ENCODE results near the gene PPP2R2D.

PPP2R2D gene

GRCh38 chr10:131909014-131909808 lies 8.4 kb downstream of the PPP2R2D start:
- H3K4me3 ChIP-seq (ENCODE audit: low read depth, low read length) = no peak overlapping the region
- H3K4me1 ChIP-seq = peaks cover 44% of the 10 kb centered on the region
- H3K27ac ChIP-seq = no peak overlapping the region
- H2AFZ ChIP-seq = no peak overlapping the region
- H3K4me2 ChIP-seq (ENCODE audit: low read length) = no peak overlapping the region
- H3K36me3 ChIP-seq (ENCODE audit: control insufficient read depth, insufficient read depth, low read length) = no peaks in the 10 kb centered on the region
- H3K9me3 ChIP-seq (ENCODE audit: control insufficient read depth, low read length) = no peaks in the 10 kb centered on the region
- peaks cover 62% of the 10 kb centered on the region for H3K79me2 ChIP-seq
- no peak for TF ChIP-seq CTCF (IDR thresholded peaks at IDR 0.05)
- H3K27me3 ChIP-seq (ENCODE audit: control insufficient read depth, insufficient read depth, low read length) = no peaks in the 10 kb centered on the region
- no peak overlapping the region for H3K9ac ChIP-seq

- peaks cover 37% of the 10 kb centered on the region for H3K4me1 ChIP-seq
- no peak overlapping the region for H3K9ac ChIP-seq
- no peak overlapping the region for H3K4me2 ChIP-seq (ENCODE audit: low read length)
- no peaks in the 10 kb centered on the region for H3K9me3 ChIP-seq (ENCODE audit: control insufficient read depth, low read length)
- TF ChIP-seq CTCF (IDR thresholded peaks at IDR 0.05) = no peak
- no peak overlapping the region for H3K4me3 ChIP-seq (ENCODE audit: low read depth, low read length)
- H2AFZ ChIP-seq = no peak overlapping the region
- H3K79me2 ChIP-seq = peaks cover 67% of the 10 kb centered on the region
- H3K27me3 ChIP-seq (ENCODE audit: control insufficient read depth, insufficient read depth, low read length) = no peaks in the 10 kb centered on the region
- H3K27ac ChIP-seq = no peak overlapping the region
- H3K36me3 ChIP-seq (ENCODE audit: control insufficient read depth, insufficient read depth, low read length) = no peaks in the 10 kb centered on the region
These were observed 9.1 kb downstream of the PPP2R2D start for GRCh38 chr10:131909929-131910328.

- Histone ChIP-seq H3K4me3 (ENCODE audit: low read depth, low read length) (no peak overlapping the region), H3K9ac (no peak overlapping the region), H3K9me3 (ENCODE audit: control insufficient read depth, low read length) (no peaks in the 10 kb centered on the region), H3K79me2 (peaks cover 71% of the 10 kb centered on the region), H2AFZ (no peak overlapping the region), H3K4me1 (peaks cover 30% of the 10 kb centered on the region), H3K36me3 (ENCODE audit: control insufficient read depth, insufficient read depth, low read length) (no peaks in the 10 kb centered on the region), H3K27me3 (ENCODE audit: control insufficient read depth, insufficient read depth, low read length) (no peaks in the 10 kb centered on the region), H3K4me2 (ENCODE audit: low read length) (no peak overlapping the region), H3K27ac (no peak overlapping the region)
- TF ChIP-seq CTCF (IDR thresholded peaks at IDR 0.05) = no peak
These were observed 10.0 kb downstream of the PPP2R2D start for GRCh38 chr10:131910663-131911314.

GRCh38 chr10:131911451-131911850 lies 10.6 kb downstream of the PPP2R2D start:
- H2AFZ ChIP-seq = no peak overlapping the region
- peaks cover 74% of the 10 kb centered on the region for H3K79me2 ChIP-seq
- H3K27ac ChIP-seq = no peak overlapping the region
- peaks cover 32% of the 10 kb centered on the region for H3K4me1 ChIP-seq
- H3K4me2 ChIP-seq (ENCODE audit: low read length) = no peak overlapping the region
- no peak for TF ChIP-seq CTCF (IDR thresholded peaks at IDR 0.05)
- no peaks in the 10 kb centered on the region for H3K27me3 ChIP-seq (ENCODE audit: control insufficient read depth, insufficient read depth, low read length)
- no peaks in the 10 kb centered on the region for H3K9me3 ChIP-seq (ENCODE audit: control insufficient read depth, low read length)
- no peaks in the 10 kb centered on the region for H3K36me3 ChIP-seq (ENCODE audit: control insufficient read depth, insufficient read depth, low read length)
- no peak overlapping the region for H3K4me3 ChIP-seq (ENCODE audit: low read depth, low read length)
- no peak overlapping the region for H3K9ac ChIP-seq

Measured in parathyroid adenoma (tissue), 2 donors.